ENCODE measurements around the gene PAXIP1.
"Not testable (repeated sequence)": the region's sequence is repeated elsewhere in the genome, so short reads cannot be mapped to it uniquely, and the experiment has no call there.

Gene PAXIP1

GRCh38 chr7:154943906-154944305 is 59.0 kb downstream of the PAXIP1 start:
- no peak for DNase-seq (ENCODE audit: extremely low read depth in 1 of 2, low read depth in 1 of 2)

DNA sequence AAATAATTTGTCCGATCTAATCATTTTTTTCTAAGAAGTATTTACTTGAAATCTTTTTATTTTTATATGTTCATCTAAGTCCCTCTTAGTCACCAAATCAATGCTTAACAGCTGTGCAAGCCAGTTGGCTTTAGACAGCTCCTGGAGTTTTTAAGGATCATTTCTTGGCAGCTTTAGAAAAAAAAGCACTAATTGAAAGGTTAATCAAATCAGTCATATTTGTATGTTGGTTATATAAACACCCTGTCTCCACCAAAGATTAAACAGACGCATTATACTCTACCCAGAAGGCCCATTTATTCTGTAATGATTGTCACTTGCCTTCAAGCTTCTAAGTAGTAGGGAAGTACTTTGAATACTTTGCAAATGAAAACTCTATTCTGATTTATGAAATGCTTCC is 60.2 kb downstream of the PAXIP1 start:
- DNase-seq (ENCODE audit: extremely low read depth in 1 of 2, low read depth in 1 of 2) = no peak

GRCh38 chr7:154937837-154938236 is 65.1 kb downstream of the PAXIP1 start:
- no peak for DNase-seq (ENCODE audit: extremely low read depth in 1 of 2, low read depth in 1 of 2)

DNA sequence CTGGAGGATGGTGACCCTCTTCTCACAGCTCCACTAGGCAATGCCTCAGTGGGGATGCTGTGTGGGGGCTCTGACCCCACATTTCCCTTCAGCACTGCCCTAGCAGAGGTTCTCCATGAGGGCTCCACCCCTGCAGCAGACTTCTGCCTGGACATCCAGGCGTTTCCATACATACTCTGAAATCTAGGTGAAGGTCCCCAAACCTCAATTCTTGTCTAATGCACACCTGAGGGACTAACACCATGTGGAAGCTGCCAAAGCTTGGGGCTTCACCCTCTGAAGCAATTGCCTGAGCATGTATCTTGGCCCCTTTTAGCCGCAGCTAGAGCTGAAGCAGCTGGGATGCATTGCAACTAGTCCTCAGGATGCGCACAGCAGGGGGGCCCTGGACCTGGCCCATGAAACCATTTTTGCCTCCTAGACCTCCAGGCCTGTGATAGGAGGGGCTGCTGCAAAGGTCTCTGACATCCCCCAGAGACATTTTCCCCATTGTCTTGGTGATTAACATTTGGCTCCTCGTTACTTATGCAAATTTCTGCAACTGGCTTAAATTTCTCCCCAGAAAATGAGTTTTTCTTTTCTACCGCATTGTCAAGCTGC is 68.5 kb downstream of the PAXIP1 start:
- not testable (repeated sequence) for DNase-seq (ENCODE audit: extremely low read depth in 1 of 2, low read depth in 1 of 2)

DNA sequence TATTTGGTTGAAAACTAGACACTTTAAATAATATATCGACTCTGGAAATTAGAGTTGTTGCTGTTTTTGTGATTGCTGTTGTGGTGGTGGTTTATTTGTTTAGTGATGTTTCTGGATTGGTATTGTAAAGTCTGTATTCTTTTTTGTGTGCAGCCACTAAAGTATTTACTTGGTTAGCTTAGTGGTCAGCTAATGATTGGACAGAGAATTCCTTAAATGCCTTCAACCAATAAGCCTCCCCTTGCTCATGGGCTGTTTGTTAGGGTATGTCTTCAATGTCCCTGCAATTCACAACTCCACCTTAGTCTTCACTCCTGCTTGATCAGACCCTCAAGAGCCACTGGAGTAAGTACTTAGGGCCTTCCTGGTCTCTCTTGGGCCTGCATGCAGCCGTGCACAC is 71.0 kb downstream of the PAXIP1 start:
- no peak for DNase-seq (ENCODE audit: extremely low read depth in 1 of 2, low read depth in 1 of 2)

- no peak for DNase-seq (ENCODE audit: extremely low read depth in 1 of 2, low read depth in 1 of 2)
Observed at GRCh38 chr7:154929006-154929726, 73.8 kb downstream of the PAXIP1 start.

GRCh38 chr7:154928136-154929005 is 74.6 kb downstream of the PAXIP1 start:
- DNase-seq (ENCODE audit: extremely low read depth in 1 of 2, low read depth in 1 of 2) = peak in 1 of 2 donors; percentile 11

DNA sequence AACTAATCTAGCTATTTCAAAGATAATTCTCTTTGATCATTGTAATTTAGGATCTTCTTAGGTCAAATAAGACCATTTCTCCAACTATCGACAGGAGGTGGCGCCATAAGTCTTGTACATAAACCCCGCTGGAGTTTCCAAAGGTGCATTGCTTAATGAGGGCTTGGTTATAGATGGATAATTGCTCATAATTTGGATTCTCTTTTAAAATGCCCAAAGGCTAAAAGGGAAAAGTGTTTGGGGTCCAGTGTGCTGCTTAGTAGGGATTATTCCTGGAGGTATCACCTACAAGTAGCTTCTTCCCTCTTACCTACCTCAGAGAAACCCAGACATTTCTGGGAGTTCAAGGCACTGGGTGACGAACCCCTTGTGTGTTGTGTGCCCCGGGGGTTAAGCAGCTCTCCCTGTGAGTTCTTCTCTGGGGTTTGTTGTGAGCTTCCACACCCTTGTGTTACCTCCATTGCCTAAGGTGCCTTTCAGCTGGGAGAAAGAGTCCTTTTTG is 75.2 kb downstream of the PAXIP1 start:
- DNase-seq (ENCODE audit: extremely low read depth in 1 of 2, low read depth in 1 of 2) = peak; percentile 49 to 60

GRCh38 chr7:154922472-154922871 is 80.5 kb downstream of the PAXIP1 start:
- DNase-seq (ENCODE audit: extremely low read depth in 1 of 2, low read depth in 1 of 2) = not testable (repeated sequence)

GRCh38 chr7:154919344-154920225 is 83.3 kb downstream of the PAXIP1 start:
- DNase-seq (ENCODE audit: extremely low read depth in 1 of 2, low read depth in 1 of 2) = no peak

DNA sequence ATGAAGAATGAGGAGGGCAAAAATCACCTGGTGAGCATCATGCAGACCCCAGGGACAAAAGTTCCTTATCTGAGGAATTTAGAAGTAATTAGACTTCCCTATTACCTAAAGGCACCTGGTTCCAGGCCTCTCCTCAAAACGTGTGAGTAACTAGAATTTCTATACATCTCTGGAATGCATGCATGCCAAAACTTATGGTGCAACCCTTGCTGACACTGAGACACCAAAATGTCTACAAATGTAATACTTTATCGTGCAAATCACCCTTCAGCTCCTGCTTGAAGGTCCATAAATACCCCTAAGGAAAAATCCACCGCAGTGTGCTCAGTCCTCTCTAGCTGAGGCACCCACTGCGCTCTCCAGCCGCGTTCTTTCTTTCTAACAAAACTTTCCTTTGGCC is 84.2 kb downstream of the PAXIP1 start:
- DNase-seq (ENCODE audit: extremely low read depth in 1 of 2, low read depth in 1 of 2) = no peak

DNA sequence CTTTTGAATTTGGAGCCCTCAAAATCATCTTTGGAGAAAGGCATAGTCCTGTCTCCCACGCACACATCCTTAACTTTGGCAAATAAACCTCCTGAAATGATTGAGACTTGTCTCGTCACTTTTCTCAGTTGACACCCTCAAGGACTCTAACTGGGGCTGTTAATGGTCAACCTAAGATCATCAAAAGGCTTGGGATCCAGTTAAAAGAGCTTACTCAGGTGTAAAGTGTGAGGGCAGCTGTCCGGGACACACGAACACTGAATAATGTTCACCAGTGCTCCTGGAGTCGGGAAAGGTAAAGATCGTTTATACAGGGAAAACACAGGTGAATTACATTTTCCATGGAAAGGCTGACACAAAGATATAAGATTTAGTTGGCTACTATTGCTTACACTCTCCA is 84.7 kb downstream of the PAXIP1 start:
- no peak for DNase-seq (ENCODE audit: extremely low read depth in 1 of 2, low read depth in 1 of 2)

DNA sequence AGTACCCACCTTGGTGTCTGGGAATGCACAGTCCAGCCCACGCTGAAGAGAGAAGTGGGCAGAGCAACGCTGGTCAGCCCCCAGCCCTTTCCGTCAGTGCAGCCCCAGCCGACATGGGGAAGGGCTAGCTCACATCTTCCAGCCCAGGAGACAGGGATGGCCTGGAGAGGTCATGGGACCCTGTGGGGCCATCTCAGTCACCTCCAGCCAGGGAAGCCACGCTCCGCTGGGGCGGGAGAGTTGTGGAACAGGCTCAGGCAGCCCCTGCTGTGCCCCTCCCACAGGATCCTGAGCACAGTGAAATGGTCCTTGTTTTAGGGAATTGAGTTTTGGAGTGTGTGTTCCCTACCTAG is 85.1 kb downstream of the PAXIP1 start:
- no peak for DNase-seq (ENCODE audit: extremely low read depth in 1 of 2, low read depth in 1 of 2)

- no peak for DNase-seq (ENCODE audit: extremely low read depth in 1 of 2, low read depth in 1 of 2)
Observed at GRCh38 chr7:154916856-154917807, 85.8 kb downstream of the PAXIP1 start.

GRCh38 chr7:154916381-154916780 is 86.5 kb downstream of the PAXIP1 start:
- DNase-seq (ENCODE audit: extremely low read depth in 1 of 2, low read depth in 1 of 2) = no peak

- no peak for DNase-seq (ENCODE audit: extremely low read depth in 1 of 2, low read depth in 1 of 2)
Observed at GRCh38 chr7:154915600-154915999, 87.3 kb downstream of the PAXIP1 start.

DNA sequence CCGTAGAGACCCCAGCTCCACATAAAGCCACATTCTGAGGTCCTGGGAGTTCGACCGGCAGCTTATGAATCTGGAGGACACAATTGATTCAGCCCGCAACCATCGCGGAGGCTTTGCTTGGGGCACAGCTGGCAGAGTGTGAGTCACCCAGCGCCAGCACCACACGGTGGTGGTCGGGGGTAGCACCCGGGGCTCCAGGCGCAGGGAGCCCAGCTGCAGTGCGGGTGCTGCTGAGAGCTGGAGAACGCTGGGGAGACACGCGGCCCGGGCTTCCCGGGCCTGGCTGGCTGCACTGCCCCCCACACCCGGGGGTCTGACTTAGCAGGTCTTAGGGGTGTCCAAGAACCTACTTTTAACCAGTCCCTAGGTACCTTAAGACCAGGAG is 87.9 kb downstream of the PAXIP1 start:
- no peak for DNase-seq (ENCODE audit: extremely low read depth in 1 of 2, low read depth in 1 of 2)

DNA sequence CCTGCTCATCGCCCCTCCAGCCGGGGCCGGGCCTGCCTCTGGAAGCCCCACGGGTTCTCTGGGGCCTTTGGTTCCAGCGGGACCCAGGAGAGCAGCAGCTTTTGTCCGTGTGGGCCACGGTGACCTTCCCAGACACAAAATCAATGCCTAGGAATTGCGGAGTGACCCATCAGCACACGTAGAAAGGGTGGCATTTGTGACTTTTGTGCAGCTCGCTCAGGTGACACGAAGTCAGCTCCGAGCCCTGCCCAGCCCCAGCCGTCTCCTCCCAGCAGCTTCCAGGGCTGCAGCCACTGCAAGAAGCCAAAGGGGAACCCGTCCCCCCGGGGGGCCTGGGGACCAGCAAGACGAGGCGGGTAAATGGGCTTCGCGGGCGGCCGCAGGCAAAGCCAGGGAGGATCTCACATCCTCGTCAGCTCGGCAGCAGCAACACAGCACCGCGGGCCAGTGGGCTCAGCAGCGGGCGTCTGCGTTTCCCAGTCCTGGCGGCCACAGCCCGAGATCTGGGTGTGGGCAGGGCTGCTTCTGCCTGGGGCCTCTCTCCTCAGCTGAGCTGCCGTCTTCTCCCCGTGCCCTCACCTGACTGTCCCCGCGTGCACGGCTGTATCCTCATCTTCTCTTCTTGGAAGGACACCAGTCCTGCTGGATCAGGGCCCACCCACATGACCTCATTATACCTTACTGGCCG is 88.5 kb downstream of the PAXIP1 start:
- DNase-seq (ENCODE audit: extremely low read depth in 1 of 2, low read depth in 1 of 2) = no peak

All from activated CD8-positive, alpha-beta memory T cell treated with anti-CD3 and anti-CD28 coated beads for 1 hour (primary cell).